Neural cell (in vitro differentiated cells): ENCODE data around the gene CDX1.

Experiments used
- EP300 ChIP-seq: fragments of 450-650 bp; conservative IDR thresholded peaks from 2 replicates; pipeline ENCODE4 v1.6.1; 2014; ENCODE audit warnings: antibody characterized with exemption, mild to moderate bottlenecking, moderate library complexity; ENCODE audit not compliant: poor library complexity, severe bottlenecking
- EZH2 ChIP-seq: fragments of 200-600, 300-800 bp; shearing (Covaris generic), sonication (generic); IDR thresholded peaks from 2 replicates; pipeline ENCODE4 v1.6.1; 2014; ENCODE audit warnings: antibody characterized with exemption, low read length, borderline replicate concordance, mild to moderate bottlenecking; ENCODE audit not compliant: insufficient read depth, poor library complexity, severe bottlenecking
- MXI1 ChIP-seq: fragments of 450-650 bp; conservative IDR thresholded peaks from 2 replicates; pipeline ENCODE4 v1.6.1; 2014; ENCODE audit warnings: antibody characterized with exemption, mild to moderate bottlenecking; ENCODE audit not compliant: poor library complexity, severe bottlenecking
- POLR2AphosphoS5 ChIP-seq: IDR thresholded peaks from 2 replicates; pipeline ENCODE4 v1.6.1; 2012
- RAD21 ChIP-seq: fragments of 450-650 bp; conservative IDR thresholded peaks from 2 replicates; pipeline ENCODE4 v1.6.1; 2014; ENCODE audit warnings: antibody characterized with exemption, mild to moderate bottlenecking, moderate library complexity
- SMC3 ChIP-seq: fragments of 450-650 bp; conservative IDR thresholded peaks from 2 replicates; pipeline ENCODE4 v1.6.1; 2014; ENCODE audit warnings: antibody characterized with exemption, mild to moderate bottlenecking, moderate library complexity; ENCODE audit not compliant: poor library complexity
- TAF1 ChIP-seq: IDR thresholded peaks from 2 replicates; pipeline ENCODE4 v1.6.1; 2012; ENCODE audit warnings: low read depth
- TF ChIP-seq, protein P1 (sequence below): fragments of 450-650 bp; IDR thresholded peaks from 2 replicates; pipeline ENCODE4 v1.5.1; 2014; ENCODE audit warnings: antibody characterized with exemption, mild to moderate bottlenecking, moderate library complexity; ENCODE audit not compliant: poor library complexity, severe bottlenecking
- TF ChIP-seq, protein P2 (sequence below): IDR thresholded peaks from 2 replicates; pipeline ENCODE4 v1.6.1; 2012; ENCODE audit warnings: borderline replicate concordance

DNA sequence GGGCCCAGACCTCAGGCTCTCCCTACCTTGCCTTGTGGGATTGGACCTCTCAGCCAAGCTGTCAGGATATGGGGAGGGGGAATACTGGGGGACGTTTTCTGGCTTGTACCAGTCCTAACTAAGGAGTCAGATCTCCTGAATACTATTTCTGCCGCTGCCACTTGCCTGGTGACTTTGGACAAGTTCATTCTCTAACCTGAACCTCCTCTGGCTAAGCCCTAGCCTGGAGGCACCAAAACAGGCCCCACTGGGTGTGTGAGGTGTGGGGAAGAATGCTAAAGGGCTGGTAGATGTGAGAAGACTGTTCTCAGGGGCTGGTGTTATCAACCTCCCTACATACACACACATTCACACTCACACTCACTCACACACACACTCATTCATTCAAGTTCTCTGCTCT, 24.4 kb downstream of the CDX1 start:
- TF ChIP-seq, protein P1, sequence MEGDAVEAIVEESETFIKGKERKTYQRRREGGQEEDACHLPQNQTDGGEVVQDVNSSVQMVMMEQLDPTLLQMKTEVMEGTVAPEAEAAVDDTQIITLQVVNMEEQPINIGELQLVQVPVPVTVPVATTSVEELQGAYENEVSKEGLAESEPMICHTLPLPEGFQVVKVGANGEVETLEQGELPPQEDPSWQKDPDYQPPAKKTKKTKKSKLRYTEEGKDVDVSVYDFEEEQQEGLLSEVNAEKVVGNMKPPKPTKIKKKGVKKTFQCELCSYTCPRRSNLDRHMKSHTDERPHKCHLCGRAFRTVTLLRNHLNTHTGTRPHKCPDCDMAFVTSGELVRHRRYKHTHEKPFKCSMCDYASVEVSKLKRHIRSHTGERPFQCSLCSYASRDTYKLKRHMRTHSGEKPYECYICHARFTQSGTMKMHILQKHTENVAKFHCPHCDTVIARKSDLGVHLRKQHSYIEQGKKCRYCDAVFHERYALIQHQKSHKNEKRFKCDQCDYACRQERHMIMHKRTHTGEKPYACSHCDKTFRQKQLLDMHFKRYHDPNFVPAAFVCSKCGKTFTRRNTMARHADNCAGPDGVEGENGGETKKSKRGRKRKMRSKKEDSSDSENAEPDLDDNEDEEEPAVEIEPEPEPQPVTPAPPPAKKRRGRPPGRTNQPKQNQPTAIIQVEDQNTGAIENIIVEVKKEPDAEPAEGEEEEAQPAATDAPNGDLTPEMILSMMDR, result no peak
- TF ChIP-seq RAD21, result no peak
- TF ChIP-seq EP300, result no peak
- no peak for TF ChIP-seq POLR2AphosphoS5
- TF ChIP-seq EZH2, result no peak
- TF ChIP-seq SMC3, result no peak
- TF ChIP-seq TAF1, result no peak
- TF ChIP-seq, protein P2, sequence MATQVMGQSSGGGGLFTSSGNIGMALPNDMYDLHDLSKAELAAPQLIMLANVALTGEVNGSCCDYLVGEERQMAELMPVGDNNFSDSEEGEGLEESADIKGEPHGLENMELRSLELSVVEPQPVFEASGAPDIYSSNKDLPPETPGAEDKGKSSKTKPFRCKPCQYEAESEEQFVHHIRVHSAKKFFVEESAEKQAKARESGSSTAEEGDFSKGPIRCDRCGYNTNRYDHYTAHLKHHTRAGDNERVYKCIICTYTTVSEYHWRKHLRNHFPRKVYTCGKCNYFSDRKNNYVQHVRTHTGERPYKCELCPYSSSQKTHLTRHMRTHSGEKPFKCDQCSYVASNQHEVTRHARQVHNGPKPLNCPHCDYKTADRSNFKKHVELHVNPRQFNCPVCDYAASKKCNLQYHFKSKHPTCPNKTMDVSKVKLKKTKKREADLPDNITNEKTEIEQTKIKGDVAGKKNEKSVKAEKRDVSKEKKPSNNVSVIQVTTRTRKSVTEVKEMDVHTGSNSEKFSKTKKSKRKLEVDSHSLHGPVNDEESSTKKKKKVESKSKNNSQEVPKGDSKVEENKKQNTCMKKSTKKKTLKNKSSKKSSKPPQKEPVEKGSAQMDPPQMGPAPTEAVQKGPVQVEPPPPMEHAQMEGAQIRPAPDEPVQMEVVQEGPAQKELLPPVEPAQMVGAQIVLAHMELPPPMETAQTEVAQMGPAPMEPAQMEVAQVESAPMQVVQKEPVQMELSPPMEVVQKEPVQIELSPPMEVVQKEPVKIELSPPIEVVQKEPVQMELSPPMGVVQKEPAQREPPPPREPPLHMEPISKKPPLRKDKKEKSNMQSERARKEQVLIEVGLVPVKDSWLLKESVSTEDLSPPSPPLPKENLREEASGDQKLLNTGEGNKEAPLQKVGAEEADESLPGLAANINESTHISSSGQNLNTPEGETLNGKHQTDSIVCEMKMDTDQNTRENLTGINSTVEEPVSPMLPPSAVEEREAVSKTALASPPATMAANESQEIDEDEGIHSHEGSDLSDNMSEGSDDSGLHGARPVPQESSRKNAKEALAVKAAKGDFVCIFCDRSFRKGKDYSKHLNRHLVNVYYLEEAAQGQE, result no peak
- no peak for TF ChIP-seq MXI1
